ENCODE results near the gene ELL2. TPM values are rescaled to one million over a fixed set of nuclear protein-coding genes. Genes with fewer than 3 reads are reported as not detected.

Gene ELL2
- polyA plus RNA-seq, 1 donor (not counting 4 experiments of a cell fraction or from before 2014, with no cell fraction given), result 100 TPM

DNA sequence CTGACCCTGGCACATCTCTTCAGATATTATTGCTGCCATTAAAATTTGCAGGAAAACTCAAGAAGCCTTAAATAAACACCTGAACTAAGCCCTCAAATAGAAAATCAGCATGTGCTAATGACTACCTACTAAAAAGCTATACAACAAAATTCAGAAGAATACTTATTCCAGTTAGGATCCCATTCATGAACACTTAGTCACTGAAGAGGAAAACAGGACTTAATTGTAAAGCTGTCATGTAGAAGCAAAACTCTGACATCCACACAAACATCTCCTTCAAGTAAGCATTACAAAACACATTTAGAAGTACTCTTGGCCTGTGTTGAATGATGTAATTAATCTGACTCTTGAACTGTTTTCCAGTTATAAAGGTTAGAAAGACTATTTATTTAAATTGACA, 19.9 kb downstream of the ELL2 start:
- H3K4me3 ChIP-seq (ENCODE audit: control insufficient read depth in 2 of 3, extremely low read depth in 1 of 3, insufficient read depth in 2 of 3, low read depth in 1 of 3, low read length in 3 of 3), result no peak overlapping the region
- TF ChIP-seq, protein P1, sequence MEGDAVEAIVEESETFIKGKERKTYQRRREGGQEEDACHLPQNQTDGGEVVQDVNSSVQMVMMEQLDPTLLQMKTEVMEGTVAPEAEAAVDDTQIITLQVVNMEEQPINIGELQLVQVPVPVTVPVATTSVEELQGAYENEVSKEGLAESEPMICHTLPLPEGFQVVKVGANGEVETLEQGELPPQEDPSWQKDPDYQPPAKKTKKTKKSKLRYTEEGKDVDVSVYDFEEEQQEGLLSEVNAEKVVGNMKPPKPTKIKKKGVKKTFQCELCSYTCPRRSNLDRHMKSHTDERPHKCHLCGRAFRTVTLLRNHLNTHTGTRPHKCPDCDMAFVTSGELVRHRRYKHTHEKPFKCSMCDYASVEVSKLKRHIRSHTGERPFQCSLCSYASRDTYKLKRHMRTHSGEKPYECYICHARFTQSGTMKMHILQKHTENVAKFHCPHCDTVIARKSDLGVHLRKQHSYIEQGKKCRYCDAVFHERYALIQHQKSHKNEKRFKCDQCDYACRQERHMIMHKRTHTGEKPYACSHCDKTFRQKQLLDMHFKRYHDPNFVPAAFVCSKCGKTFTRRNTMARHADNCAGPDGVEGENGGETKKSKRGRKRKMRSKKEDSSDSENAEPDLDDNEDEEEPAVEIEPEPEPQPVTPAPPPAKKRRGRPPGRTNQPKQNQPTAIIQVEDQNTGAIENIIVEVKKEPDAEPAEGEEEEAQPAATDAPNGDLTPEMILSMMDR (optimal IDR thresholded peaks at IDR 0.05 in 1 of 3, IDR thresholded peaks at IDR 0.05 in 1 of 3, conservative IDR thresholded peaks at IDR 0.05 in 1 of 3; ENCODE audit: extremely low read depth in 1 of 3, insufficient read depth in 2 of 3, low read length in 3 of 3), result no peak
- no peak for TF ChIP-seq EZH2 (IDR thresholded peaks at IDR 0.05; ENCODE audit: low read length)
- H3K4me2 ChIP-seq (ENCODE audit: control insufficient read depth, extremely low read depth, insufficient read depth, low read depth, low read length), result no peak overlapping the region
- H3K79me2 ChIP-seq (ENCODE audit: control insufficient read depth, insufficient read depth, low read length), result peaks cover 95% of the 10 kb centered on the region
- peaks cover 3 to 45% of the 10 kb centered on the region in 2 experiments for H3K36me3 ChIP-seq (ENCODE audit: control insufficient read depth in 2 of 2, extremely low read depth in 1 of 2, insufficient read depth in 2 of 2, low read length in 2 of 2)
- H4K20me1 ChIP-seq (ENCODE audit: control insufficient read depth, extremely low read depth, insufficient read depth, low read length), result peaks cover 45% of the 10 kb centered on the region
- DNase-seq (ENCODE audit: low read depth, low spot score) (no peak), FAIRE-seq (no peak)
- peaks cover 2% of the 10 kb centered on the region for H3K9me1 ChIP-seq (ENCODE audit: control insufficient read depth, extremely low read depth, insufficient read depth, low read length)
- H3K4me1 ChIP-seq (ENCODE audit: control insufficient read depth, extremely low read depth, insufficient read depth, low read length), result peaks cover 27% of the 10 kb centered on the region
- dilution Hi-C loops (cut with MboI; ENCODE audit: extremely low pct_ligation_motif_present, low sequenced_read_pairs), result no loop called here
- H3K27ac ChIP-seq (ENCODE audit: control insufficient read depth, insufficient read depth, low read length), result no peak overlapping the region
- no peaks in the 10 kb centered on the region for H3K27me3 ChIP-seq (ENCODE audit: control insufficient read depth, extremely low read depth, insufficient read depth, low read length)
- no peaks in the 10 kb centered on the region for H3K9me3 ChIP-seq (ENCODE audit: control insufficient read depth, low read depth, low read length)
- H2AFZ ChIP-seq (ENCODE audit: control insufficient read depth, low read length), result no peak overlapping the region
- H3K9ac ChIP-seq (ENCODE audit: control insufficient read depth, extremely low read depth, insufficient read depth, low read length), result no peak overlapping the region

DNA sequence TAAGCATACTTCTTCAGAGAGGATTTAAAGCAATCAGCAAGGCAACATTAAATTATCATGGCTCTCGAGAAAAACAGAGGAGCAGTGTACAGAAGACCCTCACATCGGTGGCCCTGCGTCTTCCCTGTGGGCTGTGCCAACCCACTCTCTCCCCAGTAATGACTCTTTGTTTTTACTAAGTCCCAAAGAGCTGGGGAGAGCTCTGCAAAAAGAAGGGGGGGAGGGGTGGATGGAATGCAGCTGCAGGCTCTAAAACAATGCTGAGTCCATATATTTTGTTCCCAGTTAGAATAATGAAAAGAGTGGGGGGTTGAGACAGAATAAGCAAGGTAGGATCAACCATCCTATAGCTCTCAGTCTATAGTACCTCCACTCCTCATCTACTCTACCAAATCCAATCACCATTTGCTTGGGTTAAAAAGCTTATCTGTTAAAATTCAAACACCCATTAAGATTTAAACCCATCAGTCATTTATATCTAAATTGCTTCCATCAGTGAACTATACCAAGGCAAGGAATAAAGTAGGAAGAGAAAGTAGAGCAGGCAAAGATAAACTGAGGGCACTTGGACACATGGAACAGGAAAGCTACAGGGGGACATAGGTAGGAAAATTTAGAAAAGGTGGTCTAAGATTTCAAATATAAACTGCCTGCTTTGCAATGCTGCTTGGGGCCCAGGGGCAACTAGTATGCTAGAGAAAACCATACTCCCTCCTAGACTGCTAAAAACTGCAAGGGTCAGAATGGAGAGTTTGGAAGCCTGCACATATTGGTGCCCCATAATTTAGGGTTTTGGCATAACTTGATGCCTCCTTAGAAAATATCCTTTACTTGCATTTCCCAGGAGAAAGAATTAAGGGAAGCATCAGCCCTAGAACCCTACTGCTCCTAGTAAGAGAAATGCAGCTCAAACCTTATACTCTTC, 20.6 kb downstream of the ELL2 start:
- H2AFZ ChIP-seq (ENCODE audit: control insufficient read depth, low read length), result no peak overlapping the region
- DNase-seq (ENCODE audit: low read depth, low spot score) (no peak), FAIRE-seq (no peak)
- H3K9ac ChIP-seq (ENCODE audit: control insufficient read depth, extremely low read depth, insufficient read depth, low read length), result no peak overlapping the region
- dilution Hi-C loops (cut with MboI; ENCODE audit: extremely low pct_ligation_motif_present, low sequenced_read_pairs), result no loop called here
- no peaks in the 10 kb centered on the region for H3K9me3 ChIP-seq (ENCODE audit: control insufficient read depth, low read depth, low read length)
- H3K4me3 ChIP-seq (ENCODE audit: control insufficient read depth in 2 of 3, extremely low read depth in 1 of 3, insufficient read depth in 2 of 3, low read depth in 1 of 3, low read length in 3 of 3), result no peak overlapping the region
- H3K9me1 ChIP-seq (ENCODE audit: control insufficient read depth, extremely low read depth, insufficient read depth, low read length), result peaks cover under 1% of the 10 kb centered on the region
- H3K27ac ChIP-seq (ENCODE audit: control insufficient read depth, insufficient read depth, low read length), result no peak overlapping the region
- H3K79me2 ChIP-seq (ENCODE audit: control insufficient read depth, insufficient read depth, low read length), result peaks cover 93% of the 10 kb centered on the region
- H3K4me1 ChIP-seq (ENCODE audit: control insufficient read depth, extremely low read depth, insufficient read depth, low read length), result peaks cover 33% of the 10 kb centered on the region
- H3K4me2 ChIP-seq (ENCODE audit: control insufficient read depth, extremely low read depth, insufficient read depth, low read depth, low read length), result no peak overlapping the region
- H3K36me3 ChIP-seq (ENCODE audit: control insufficient read depth in 2 of 2, extremely low read depth in 1 of 2, insufficient read depth in 2 of 2, low read length in 2 of 2), result peaks cover 3 to 47% of the 10 kb centered on the region in 2 experiments
- peaks cover 41% of the 10 kb centered on the region for H4K20me1 ChIP-seq (ENCODE audit: control insufficient read depth, extremely low read depth, insufficient read depth, low read length)
- no peak for TF ChIP-seq EZH2 (IDR thresholded peaks at IDR 0.05; ENCODE audit: low read length)
- H3K27me3 ChIP-seq (ENCODE audit: control insufficient read depth, extremely low read depth, insufficient read depth, low read length), result no peaks in the 10 kb centered on the region
